ENCODE measurements around the gene CPD.

CPD gene

DNA sequence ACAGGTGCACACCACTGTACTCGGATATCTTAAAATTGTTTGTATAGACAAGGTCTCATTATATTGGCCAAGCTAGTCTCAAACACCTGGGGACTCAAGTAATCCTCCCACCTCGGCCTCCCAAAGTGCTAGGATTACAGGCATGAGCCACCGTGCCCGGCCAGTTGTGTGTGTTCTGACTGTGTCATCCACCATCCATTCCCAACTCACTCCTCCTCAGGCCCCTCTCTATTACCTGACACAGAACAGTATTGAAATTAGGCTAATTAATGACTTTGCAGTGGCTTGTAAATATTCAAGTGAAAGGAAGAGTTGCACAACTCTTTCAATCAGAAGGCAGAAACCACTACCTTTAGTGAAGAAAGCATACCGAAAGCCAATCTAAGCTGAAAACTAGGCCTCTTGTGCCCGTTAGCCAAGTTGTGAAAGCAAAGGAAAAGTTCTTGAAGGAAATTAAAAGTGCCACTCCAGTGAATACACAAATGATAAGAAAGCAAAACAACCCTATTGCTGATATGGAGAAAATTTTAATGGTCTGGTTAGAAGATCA, 127.2 kb downstream of the CPD start:
- no peak for DNase-seq (ENCODE audit: low read depth in 2 of 2)

DNA sequence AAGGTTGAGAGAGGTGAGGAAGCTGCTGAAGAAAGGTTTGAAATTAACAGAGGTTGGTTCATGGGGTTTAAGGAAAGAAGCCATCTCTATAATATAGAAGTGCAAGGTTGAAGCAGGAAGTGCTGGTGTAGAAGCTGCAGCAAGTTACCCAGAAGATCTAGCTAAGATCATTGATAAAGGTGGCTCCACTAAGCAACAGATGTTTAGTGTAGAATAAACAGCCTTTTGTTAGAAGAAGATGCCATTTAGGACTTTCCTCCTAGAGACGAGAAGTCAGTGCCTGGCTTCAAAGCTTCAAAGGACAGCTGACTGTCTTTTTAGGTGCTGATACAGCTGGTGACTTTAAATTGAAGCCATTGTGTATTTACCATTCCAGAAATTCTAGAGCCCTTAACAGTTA, 127.8 kb downstream of the CPD start:
- DNase-seq (ENCODE audit: low read depth in 2 of 2) = no peak

- DNase-seq (ENCODE audit: low read depth in 2 of 2) = no peak
Measured at GRCh38 chr17:30513346-30513745, 134.6 kb downstream of the CPD start.

- DNase-seq (ENCODE audit: low read depth in 2 of 2) = no peak
Measured at GRCh38 chr17:30514895-30515596, 136.3 kb downstream of the CPD start.

GRCh38 chr17:30517786-30518185, 139.1 kb downstream of the CPD start:
- no peak for DNase-seq (ENCODE audit: low read depth in 2 of 2)

DNA sequence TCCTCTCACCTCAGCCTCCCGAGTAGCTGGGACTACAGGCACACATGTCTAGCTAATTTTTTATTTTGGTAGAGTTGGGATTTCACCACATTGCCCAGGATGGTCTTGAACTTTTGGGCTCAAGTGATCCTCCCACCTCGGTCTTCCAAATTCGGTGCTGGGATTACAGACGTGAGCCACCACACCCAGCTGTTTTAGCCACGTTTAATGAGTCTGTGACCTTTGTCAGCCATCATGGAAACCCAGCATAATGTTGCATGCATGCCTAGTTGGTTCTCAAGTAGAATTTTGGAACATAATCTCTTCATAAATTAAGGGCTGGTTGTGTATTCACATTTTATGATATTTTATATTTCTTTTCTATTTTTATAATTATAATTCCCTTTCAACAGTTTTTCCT, 140.4 kb downstream of the CPD start:
- DNase-seq (ENCODE audit: low read depth in 2 of 2) = no peak

Data from stimulated activated CD4-positive, alpha-beta T cell treated with anti-CD3 and anti-CD28 coated beads, Interleukin-1b, Interleukin-23, amount 100 ng/mL, for 1 hour (primary cell).